Fibroblast of the aortic adventitia (primary cell): ENCODE data around the gene PROK1. TPM values are rescaled to one million over a fixed set of nuclear protein-coding genes. Genes with fewer than 3 reads are reported as not detected.

Experiments
- DNase-seq: peaks from one replicate; pipeline ENCODE4 v3.0.0-alpha.2; 2010; ENCODE audit warnings: low read depth
- H3K4me3 ChIP-seq: 2 replicates; pipeline ENCODE4 v1.5.1; 2011; ENCODE audit warnings: low read depth, mild to moderate bottlenecking, control low read depth, low read length, moderate library complexity
- total RNA-seq: library from RNA; depleted of rRNA; stranded (reverse); fragments of >200 nt; gene quantifications from 2 replicates; pipeline ENCODE4 v1.2.3, GENCODE V29; 2012; ENCODE audit warnings: low replicate concordance
- TF ChIP-seq, protein P1 (sequence below): IDR thresholded peaks from 2 replicates; pipeline ENCODE4 v1.5.1; 2011; ENCODE audit warnings: mild to moderate bottlenecking, low read length, control low read depth, inconsistent platforms; ENCODE audit not compliant: insufficient read depth

PROK1 gene
- total RNA-seq, 1 donor = not detected

DNA sequence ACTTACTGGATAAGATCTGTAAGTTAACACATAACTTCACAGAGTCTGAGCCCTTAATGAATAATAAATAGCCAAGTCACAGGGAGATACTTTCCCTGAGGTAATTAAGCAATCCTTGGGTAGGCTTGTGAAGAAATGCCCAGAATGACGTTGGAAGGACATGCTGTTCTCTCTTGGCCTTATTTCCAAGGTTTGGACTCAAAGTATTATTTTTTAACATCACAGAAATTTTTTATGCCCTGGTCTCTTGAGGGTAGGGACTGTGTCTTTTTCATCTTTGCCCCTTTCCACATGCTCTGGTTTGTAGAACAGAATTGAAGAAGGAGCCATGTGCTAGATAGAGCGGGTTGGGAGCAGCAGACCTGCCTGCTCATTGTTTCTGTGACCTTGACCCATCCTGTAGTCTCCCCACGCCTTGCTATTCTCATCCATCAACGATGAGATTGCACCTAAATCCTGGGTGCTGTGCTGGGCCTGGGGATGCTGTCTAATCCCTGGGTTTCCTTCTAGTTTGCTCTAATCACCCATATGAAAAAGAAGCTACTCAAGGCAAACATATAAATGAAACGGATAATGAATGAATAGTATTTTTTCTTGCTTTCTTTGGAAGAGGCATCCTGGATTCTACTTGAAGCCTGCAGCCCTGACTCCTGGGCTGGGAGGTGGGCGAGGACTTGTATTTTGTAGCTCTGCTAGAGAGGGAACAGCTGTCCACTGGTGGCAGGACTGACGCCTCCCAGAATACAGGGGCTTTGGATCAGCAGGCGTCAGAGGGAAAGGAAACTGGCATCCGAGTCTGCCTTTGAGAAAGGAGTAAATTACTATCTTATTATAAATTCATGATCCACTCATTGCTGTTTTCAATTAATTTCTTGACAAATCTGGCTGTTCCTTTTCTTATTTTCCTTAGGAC, 26.0 kb upstream of the PROK1 start:
- no peak for DNase-seq
- TF ChIP-seq, protein P1, sequence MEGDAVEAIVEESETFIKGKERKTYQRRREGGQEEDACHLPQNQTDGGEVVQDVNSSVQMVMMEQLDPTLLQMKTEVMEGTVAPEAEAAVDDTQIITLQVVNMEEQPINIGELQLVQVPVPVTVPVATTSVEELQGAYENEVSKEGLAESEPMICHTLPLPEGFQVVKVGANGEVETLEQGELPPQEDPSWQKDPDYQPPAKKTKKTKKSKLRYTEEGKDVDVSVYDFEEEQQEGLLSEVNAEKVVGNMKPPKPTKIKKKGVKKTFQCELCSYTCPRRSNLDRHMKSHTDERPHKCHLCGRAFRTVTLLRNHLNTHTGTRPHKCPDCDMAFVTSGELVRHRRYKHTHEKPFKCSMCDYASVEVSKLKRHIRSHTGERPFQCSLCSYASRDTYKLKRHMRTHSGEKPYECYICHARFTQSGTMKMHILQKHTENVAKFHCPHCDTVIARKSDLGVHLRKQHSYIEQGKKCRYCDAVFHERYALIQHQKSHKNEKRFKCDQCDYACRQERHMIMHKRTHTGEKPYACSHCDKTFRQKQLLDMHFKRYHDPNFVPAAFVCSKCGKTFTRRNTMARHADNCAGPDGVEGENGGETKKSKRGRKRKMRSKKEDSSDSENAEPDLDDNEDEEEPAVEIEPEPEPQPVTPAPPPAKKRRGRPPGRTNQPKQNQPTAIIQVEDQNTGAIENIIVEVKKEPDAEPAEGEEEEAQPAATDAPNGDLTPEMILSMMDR = no peak
- no peak overlapping the region for H3K4me3 ChIP-seq

DNA sequence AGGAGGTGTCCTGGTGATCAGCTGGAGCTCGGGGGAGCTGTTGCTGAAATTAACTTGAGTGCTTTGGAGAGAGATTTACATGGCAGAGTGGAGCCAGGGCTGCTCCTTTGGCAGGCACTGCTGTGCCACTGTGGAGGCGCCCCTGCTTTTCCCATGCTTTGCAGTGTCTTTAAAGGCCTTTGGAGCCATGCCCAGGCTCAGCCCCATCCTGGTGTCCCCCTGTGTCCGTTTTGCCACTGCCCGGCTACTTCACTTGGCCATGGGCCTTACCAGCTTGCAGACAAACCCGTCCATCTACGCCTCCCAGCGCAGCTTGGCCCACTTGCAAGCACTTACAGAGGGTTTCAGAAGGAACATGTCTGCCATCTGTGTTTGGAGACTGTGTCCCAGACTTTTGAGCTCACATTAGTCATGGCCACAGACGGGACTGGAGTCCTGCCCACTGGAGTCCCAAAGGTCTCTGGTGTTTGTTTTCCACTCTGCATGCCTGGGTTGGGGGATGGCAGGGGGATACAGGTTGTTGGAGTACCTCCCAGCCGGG, 25.3 kb upstream of the PROK1 start:
- TF ChIP-seq, protein P1 = no peak
- no peak for DNase-seq
- H3K4me3 ChIP-seq = no peak overlapping the region

DNA sequence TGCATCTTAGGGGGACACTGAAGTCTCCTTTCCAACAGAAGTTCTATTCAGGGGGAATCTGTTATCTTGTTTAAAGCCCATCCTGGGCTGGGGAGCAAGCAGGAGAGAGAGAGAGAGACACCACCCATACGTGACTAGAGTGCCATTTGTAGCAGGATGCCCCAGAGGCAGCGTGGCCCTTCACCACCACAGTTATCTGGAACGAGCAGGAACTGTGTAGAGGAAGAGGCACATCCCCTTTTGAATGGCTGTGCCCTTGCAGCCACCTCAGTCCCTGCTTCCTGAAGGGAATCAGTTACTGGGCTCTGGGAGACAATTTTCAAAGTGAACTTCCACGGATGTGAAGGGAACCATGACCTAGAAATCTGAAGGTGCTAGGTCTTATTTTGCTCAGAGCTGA, 24.1 kb upstream of the PROK1 start:
- DNase-seq = no peak
- H3K4me3 ChIP-seq = no peak overlapping the region
- TF ChIP-seq, protein P1 = no peak

DNA sequence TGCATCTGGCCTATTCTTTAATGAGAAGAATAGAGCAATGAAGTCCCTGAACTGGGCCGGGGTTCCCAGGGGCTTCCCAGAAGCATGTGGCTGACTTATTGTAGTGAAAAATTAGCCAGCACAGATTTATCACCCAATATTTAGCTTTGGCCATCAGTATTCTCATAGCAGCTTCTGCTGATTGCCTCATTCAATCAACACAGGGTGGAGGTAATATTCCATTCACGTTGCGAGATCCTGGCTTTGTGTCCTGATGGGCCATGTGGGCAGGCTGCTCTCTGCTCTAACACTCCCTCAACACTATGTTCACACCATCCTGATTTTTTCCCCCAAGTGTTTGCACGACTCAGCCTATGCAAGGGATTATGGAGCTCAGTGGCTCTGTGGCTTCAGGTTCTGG, 22.0 kb upstream of the PROK1 start:
- TF ChIP-seq, protein P1 = no peak
- DNase-seq = no peak
- H3K4me3 ChIP-seq = no peak overlapping the region

DNA sequence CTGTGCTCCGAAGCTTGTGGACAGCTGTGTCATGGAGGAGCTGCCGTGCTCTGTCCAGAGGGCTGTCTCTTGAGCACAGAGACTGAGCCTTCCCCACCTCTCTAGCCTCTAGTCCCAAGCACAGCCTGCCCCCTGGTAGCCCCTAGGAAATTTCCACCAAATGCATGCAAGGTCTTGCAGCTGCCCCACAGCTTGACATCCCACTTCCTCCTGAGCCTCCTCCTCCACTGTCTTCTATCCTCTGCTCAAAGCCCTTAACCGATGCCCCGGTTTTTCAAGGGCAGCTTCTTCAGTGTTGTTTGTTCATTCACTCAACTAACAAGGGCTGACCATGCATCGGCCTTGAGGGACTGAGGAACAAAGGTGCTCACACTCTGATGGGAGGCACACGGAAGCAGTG, 20.6 kb upstream of the PROK1 start:
- TF ChIP-seq, protein P1 = no peak
- DNase-seq = no peak

DNA sequence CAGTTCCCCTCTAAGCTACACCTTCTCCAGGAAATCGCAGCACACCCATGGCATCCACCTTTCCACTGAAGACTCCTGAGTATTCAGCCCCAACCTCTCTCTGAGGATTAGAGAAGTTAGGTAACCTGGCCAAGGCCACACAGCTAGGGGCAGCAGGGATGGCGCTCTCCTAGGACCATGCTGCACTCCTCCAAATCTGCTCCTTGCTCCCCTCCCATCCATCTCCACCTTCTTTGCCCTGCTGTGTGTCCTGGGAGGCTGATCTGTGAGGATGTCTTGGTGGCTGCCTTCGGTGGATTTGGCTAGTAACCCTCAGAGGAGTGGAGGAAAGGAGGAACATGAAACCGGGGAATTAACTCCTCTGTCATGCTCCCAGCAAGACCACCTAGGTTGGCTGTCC, 20.0 kb upstream of the PROK1 start:
- TF ChIP-seq, protein P1 = no peak
- no peak for DNase-seq
- H3K4me3 ChIP-seq = no peak overlapping the region

More for the DNA sequence above, 20.6 kb upstream of the PROK1 start:
- no peak overlapping the region for H3K4me3 ChIP-seq
